K562 treated with DMSO at 1 percent for 12 hours (cell line): ENCODE results near the gene NXT1. TPM values are rescaled to one million over a fixed set of nuclear protein-coding genes. Genes with fewer than 3 reads are reported as not detected.

Source experiments
- total RNA-seq: library from RNA; unstranded; fragments of 300-600 nt; gene quantifications from 2 replicates; pipeline ENCODE4 v1.2.3, GENCODE V29; 2022; ENCODE audit not compliant: insufficient read depth

The NXT1 gene
- 25.4 and 27.8 TPM in 2 replicates for total RNA-seq

DNA sequence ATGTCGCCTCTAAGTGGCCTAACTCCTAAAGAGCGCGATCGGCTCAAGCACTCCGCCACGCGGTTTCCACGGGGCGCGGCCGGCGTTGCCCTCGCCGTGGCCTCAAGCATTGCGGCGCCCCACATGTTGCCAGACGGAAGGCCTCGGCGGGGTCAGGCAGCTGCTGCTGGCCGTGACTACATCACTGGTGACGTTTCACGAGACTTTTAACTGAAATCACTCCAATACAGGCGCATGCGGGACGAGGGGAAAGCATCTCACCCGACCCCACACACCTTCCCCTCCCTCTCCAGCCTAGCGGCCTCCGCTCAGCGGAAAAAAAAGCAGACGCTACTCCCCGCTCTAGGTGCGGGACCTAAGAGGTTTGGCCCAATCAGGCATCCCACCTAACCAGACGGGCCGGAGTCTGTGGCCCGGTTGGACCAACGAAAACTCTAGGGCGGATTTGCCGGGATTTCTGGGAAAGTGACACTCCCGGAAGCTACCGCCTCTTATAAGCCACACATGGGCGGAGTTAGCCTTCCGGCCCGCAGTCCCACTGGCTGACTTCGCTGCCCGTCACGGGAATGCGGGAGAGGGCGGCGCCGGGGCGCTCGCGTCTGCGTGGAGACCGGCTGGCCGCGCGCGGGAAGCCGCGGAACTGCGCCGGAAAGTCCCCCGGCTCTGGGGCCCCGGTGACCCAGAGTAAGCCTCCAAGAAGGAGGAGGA lies at the start of gene NXT1:
NXT1 (plus strand) TSS at position 596 of the 708 bp plus-strand sequence. CDS start 3,251 bp downstream, outside the sequence.

GRCh38 chr20:23361476-23362391 lies 11.1 kb downstream of the NXT1 start, which contains the start of gene GZF1:
TSS of gene GZF1 (plus strand) at chr20:23362182. CDS start at chr20:23364384, 2,202 bp downstream.

Other genes starting within 250 kb of the NXT1 start
- 6.3 and 10.9 TPM in 2 replicates for gene GZF1, start 11.4 kb downstream of the NXT1 start, total RNA-seq
- 0.75 and 3.5 TPM in 2 replicates for gene NAPB, start 70.7 kb downstream of the NXT1 start, total RNA-seq
- not detected in 2 replicates for gene CSTL1, start 88.9 kb downstream of the NXT1 start, total RNA-seq
- not detected in 2 replicates for gene CST11, start 102.1 kb downstream of the NXT1 start, total RNA-seq
- gene CST8, start 140.3 kb downstream of the NXT1 start, total RNA-seq, result not detected in 2 replicates
- gene CST9L, start 217.7 kb downstream of the NXT1 start, total RNA-seq, result not detected in 2 replicates